ENCODE results near the gene MTHFR. TPM values are rescaled to one million over a fixed set of nuclear protein-coding genes. Genes with fewer than 3 reads are reported as not detected.

The MTHFR gene
- total RNA-seq, 2 donors from 2014 or later, result 22.3 to 30.0 TPM

GRCh38 chr1:11794446-11795237, 11.1 kb downstream of the MTHFR start:
- H3K4me1 ChIP-seq (ENCODE audit: control insufficient read depth, insufficient read depth, low read length), result peaks cover 12% of the 10 kb centered on the region
- no peak for DNase-seq
- Mint-ChIP-seq H3K4me1 (peaks cover 11% of the 10 kb centered on the region), H3K9me3 (no peaks in the 10 kb centered on the region), H3K4me3 (no peak overlapping the region), H3K27ac (no peak overlapping the region), H3K36me3 (ENCODE audit: low read depth) (peaks cover 47% of the 10 kb centered on the region), H3K27me3 (ENCODE audit: insufficient read depth) (no peaks in the 10 kb centered on the region)
- 93 to 98% methylated on average over 11 to 19 of the region's 19 CpGs for WGBS, 2 experiments (ENCODE audit: insufficient coverage in 1 of 2, insufficient read length in 1 of 2)
- no peak overlapping the region for H3K4me3 ChIP-seq (ENCODE audit: low read length)
- H3K27ac ChIP-seq (ENCODE audit: low read depth, low read length), result no peak overlapping the region
- H3K36me3 ChIP-seq (ENCODE audit: control insufficient read depth, insufficient read depth, low read length), result peaks cover 38% of the 10 kb centered on the region
- no peaks in the 10 kb centered on the region for H3K27me3 ChIP-seq (ENCODE audit: control insufficient read depth, insufficient read depth, low read length, poor library complexity, severe bottlenecking)
- no peaks in the 10 kb centered on the region for H3K9me3 ChIP-seq (ENCODE audit: control insufficient read depth, low read length)
- H3K9ac ChIP-seq (ENCODE audit: extremely low read depth, low read length, poor library complexity, severe bottlenecking), result no peak overlapping the region
- no peak for TF ChIP-seq CTCF (conservative IDR thresholded peaks at IDR 0.05)

- DNase-seq, result no peak
- peaks cover 43% of the 10 kb centered on the region for H3K36me3 Mint-ChIP-seq (ENCODE audit: low read depth)
- no peaks in the 10 kb centered on the region for H3K27me3 Mint-ChIP-seq (ENCODE audit: insufficient read depth)
- no peaks in the 10 kb centered on the region for H3K9me3 Mint-ChIP-seq
- TF ChIP-seq CTCF (conservative IDR thresholded peaks at IDR 0.05), result no peak
- H3K4me1 Mint-ChIP-seq, result peaks cover 11% of the 10 kb centered on the region
- no peak overlapping the region for H3K9ac ChIP-seq (ENCODE audit: extremely low read depth, low read length, poor library complexity, severe bottlenecking)
- no peaks in the 10 kb centered on the region for H3K9me3 ChIP-seq (ENCODE audit: control insufficient read depth, low read length)
- no peak overlapping the region for H3K4me3 ChIP-seq (ENCODE audit: low read length)
- 93 to 98% methylated on average over 12 to 15 of the region's 15 CpGs for WGBS, 2 experiments (ENCODE audit: insufficient coverage in 1 of 2, insufficient read length in 1 of 2)
- no peak overlapping the region for H3K4me3 Mint-ChIP-seq
- H3K27ac Mint-ChIP-seq, result no peak overlapping the region
- H3K36me3 ChIP-seq (ENCODE audit: control insufficient read depth, insufficient read depth, low read length), result peaks cover 33% of the 10 kb centered on the region
- no peak overlapping the region for H3K27ac ChIP-seq (ENCODE audit: low read depth, low read length)
- peaks cover 12% of the 10 kb centered on the region for H3K4me1 ChIP-seq (ENCODE audit: control insufficient read depth, insufficient read depth, low read length)
- H3K27me3 ChIP-seq (ENCODE audit: control insufficient read depth, insufficient read depth, low read length, poor library complexity, severe bottlenecking), result no peaks in the 10 kb centered on the region
Observed at GRCh38 chr1:11793819-11794218, 11.9 kb downstream of the MTHFR start.

GRCh38 chr1:11792106-11792505, 13.7 kb downstream of the MTHFR start:
- H3K9me3 Mint-ChIP-seq, result no peaks in the 10 kb centered on the region
- peak overlapping the region; percentile 38 for H3K27ac Mint-ChIP-seq
- Histone ChIP-seq H3K9ac (ENCODE audit: extremely low read depth, low read length, poor library complexity, severe bottlenecking) (no peak overlapping the region), H3K36me3 (ENCODE audit: control insufficient read depth, insufficient read depth, low read length) (peaks cover 33% of the 10 kb centered on the region), H3K4me1 (ENCODE audit: control insufficient read depth, insufficient read depth, low read length) (peaks cover 18% of the 10 kb centered on the region), H3K27me3 (ENCODE audit: control insufficient read depth, insufficient read depth, low read length, poor library complexity, severe bottlenecking) (no peaks in the 10 kb centered on the region), H3K27ac (ENCODE audit: low read depth, low read length) (no peak overlapping the region), H3K4me3 (ENCODE audit: low read length) (no peak overlapping the region), H3K9me3 (ENCODE audit: control insufficient read depth, low read length) (no peaks in the 10 kb centered on the region)
- WGBS, 2 experiments (ENCODE audit: insufficient coverage in 1 of 2, insufficient read length in 1 of 2), result 92 to 94% methylated on average over 7 to 11 of the region's 11 CpGs
- no peaks in the 10 kb centered on the region for H3K27me3 Mint-ChIP-seq (ENCODE audit: insufficient read depth)
- TF ChIP-seq CTCF (conservative IDR thresholded peaks at IDR 0.05), result no peak
- peaks cover 38% of the 10 kb centered on the region for H3K36me3 Mint-ChIP-seq (ENCODE audit: low read depth)
- peaks cover 19% of the 10 kb centered on the region for H3K4me1 Mint-ChIP-seq
- no peak for DNase-seq
- no peak overlapping the region for H3K4me3 Mint-ChIP-seq
